Activated T-cell treated with anti-CD3 and anti-CD28 coated beads for 4 hours (primary cell): ENCODE results near the gene CCDC57.

Source experiments
- DNase-seq: peaks from one replicate; pipeline ENCODE4 v3.0.0-alpha.2; 2020

CCDC57 gene

DNA sequence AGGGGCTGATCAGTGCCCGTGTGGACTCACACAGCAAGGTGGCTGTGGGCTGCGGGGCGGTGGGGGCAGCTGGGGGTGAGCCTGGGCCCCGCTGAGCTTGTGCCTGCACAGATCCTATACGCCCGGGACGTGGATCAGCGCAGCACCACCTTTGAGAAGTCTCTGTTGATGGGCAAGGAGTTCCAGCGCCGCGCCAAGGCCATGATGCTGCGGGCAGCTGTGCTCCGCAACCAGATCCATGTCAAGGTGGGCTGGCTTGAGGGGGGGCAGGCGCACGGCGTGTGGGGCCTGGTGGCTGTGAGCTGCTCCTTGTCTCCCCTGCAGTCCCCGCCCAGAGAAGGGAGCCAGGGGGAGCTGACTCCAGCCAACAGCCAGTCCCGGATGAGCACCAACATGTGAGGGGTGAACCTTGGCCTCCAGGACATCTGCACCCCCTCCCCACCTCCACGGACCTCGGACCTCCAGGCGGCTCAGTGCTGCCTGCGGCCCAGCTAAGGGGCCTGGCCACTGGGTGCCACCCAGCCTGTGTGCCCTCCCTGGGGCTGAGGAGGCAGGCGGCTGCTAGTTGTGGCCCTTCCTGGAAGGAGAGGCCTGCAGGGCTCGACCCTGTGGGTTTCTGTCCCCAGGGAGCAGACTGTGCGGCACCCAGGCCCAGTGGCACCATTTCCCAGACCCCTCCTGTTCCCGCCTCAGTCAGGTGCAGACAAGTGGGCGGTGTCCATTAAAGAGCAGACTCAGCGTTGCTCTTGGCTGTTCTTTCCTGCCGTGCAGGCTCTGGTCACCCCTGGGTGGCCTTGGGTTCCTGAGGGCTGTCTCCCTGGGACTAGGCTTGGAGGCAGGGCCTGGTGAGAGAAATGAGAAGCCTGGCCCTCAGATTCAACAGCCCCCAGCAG, 155.7 kb downstream of the CCDC57 start:
- no peak for DNase-seq

DNA sequence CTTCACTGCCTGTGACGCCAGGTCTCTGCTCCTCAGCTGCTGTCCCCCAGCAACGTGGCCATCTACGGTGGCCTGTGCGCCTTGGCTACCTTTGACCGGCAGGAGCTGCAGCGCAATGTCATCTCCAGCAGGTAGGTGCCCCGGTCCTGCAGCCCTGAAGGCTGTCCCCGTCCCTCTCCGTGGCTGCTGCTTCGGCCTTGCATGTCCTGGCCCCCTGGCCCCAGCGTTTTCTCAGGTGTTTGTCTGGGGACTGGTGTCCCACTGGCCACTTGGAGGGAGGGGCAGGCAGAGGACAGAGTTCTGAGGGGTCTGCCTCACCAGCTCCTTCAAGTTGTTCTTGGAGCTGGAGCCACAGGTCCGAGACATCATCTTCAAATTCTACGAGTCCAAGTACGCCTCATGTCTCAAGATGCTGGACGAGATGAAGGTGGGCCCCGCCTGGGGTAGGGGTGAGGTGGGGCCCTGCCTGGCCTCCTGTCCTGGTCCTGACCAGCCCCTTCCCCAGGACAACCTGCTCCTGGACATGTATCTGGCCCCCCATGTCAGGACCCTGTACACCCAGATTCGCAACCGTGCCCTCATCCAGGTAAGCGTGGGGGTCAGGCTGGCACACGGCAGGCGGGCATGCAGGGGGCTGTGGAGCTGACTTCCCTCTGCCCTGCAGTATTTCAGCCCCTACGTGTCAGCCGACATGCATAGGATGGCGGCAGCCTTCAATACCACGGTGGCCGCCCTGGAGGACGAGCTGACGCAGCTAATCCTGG, 156.5 kb downstream of the CCDC57 start:
- no peak for DNase-seq

DNA sequence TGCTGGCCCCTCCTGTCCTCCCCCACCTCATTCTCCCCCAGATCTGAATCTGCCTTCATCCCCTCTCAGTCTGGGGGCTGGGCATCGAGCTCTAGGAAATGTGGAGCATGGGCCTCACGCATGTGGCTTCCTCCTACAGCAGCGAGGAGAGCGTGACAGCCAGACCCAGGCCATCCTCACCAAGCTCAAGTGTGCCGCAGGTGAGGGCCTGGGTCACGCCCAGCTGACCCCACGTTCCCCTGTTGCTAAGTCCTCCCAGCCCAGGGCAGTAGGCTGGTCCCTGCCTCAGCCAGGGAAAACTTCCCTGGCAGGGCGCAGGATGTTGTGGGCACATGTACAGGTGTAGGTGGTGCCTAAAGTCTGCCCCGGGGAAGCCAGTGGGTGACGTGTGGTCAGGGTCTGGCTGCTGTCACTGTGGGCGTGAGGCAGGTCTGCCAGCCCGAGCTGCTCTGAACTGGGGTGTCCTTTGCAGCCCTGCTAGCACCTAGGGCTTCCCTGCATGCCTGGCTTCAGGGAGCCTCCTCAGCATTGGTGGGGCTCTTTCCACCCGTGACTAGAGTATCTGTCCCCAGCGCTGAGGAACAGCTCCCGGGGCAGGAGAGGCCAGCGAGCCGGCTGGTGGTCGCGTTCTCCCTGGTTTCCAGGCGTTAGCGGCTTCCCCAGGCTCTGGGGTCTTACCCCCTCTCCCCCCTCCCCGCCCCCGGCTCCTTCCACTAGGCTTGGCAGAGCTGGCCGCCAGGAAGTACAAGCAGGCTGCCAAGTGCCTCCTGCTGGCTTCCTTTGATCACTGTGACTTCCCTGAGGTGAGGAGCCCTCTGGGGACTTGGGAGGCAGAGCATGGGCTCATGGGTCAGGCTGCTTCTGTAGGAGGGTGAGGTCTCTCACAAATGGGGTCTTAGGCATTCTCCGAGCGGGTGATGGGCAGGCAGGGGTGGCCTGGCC, 157.3 kb downstream of the CCDC57 start:
- DNase-seq: no peak

DNA sequence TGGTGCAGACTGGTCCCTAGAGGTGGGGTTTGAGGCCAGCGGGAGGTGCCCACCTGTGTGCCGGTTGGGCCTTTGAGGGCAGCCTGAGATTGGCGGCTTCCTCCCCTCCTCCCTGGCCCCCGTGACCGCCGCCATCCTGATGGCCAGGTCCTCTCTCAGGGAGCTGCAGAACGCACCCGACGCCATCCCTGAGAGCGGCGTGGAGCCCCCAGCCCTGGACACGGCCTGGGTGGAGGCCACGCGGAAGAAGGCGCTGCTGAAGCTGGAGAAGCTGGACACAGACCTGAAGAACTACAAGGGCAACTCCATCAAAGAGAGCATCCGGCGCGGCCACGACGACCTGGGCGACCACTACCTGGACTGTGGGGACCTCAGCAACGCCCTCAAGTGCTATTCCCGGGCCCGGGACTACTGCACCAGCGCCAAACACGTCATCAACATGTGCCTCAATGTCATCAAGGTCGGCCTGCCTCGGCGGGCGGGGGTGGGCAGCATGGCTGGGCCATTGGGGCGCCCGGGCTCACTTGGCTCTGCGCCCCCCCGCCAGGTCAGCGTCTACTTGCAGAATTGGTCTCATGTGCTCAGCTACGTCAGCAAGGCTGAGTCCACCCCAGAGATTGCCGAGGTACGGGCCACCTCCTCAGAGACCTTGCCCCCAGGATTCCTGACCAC, 158.2 kb downstream of the CCDC57 start:
- DNase-seq: no peak

DNA sequence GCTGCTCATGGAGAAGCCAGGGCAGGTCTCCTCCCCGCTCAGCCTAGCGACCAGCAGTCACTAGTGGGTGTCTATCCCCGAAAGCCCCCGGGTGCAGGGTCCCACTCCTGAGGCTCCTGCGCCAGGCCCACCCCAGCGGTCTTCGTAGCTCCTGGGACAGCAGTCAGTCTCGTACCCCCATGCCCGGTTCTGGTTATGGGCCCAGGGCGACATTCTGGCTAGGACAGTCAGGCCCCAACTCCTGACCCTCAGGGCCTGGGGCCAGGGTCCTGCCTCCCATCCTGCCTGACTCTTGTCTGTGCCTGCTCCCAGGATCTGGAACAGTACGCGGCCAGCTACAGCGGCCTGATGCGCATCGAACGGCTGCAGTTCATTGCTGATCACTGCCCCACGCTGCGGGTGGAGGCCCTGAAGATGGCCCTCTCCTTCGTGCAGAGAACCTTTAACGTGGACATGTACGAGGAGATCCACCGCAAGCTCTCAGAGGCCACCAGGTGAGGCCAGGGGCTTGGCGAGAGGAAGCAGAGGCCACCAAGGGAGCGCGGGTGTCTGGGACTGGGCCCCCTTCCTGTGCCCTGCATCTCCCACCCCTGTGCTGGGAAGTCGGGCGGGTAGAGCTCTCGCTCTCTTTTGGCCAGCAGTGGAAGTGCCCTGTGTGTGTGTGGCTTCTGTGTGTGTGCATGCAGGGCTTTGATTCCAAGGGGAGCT, 158.9 kb downstream of the CCDC57 start:
- DNase-seq: no peak

DNA sequence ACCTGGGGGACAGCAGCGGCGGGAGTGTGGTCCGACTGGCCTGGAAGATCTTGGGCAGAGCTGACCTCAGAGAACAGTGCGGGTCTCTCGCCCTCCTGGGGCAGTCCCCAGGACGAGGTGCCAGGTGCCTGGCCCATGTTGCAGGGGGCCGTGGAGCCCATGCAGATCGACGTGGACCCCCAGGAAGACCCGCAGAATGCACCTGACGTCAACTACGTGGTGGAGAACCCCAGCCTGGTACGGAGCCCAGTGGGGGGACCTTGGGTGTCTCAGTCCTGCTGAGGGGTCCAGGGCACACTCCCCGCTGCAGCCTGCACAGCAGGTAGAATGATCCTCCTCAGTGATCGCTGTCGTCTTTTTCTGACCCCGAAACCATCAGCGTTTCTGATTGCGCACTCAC, 159.5 kb downstream of the CCDC57 start:
- DNase-seq: no peak

DNA sequence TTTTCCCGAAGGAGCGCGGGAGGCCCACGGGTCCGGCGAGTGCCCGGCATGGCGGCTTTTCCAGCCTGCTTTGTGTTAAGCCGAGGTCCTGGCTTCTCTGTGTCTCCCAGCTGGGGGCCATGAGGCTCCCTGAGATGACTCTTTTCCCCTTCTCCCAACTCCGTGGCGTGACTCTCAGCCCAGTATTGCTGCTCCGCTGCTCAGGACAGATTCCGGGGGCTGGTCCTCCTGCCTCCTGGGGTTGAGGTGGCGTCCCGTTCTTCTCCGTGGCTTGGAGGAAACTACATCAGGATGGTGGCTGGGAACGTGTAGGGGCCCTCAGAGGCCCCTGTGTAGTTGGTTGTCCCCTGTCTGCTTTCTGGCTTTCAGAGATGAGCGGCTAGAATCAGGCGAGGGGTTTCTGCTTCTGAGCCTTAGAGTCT, 160.0 kb downstream of the CCDC57 start:
- no peak for DNase-seq

DNA sequence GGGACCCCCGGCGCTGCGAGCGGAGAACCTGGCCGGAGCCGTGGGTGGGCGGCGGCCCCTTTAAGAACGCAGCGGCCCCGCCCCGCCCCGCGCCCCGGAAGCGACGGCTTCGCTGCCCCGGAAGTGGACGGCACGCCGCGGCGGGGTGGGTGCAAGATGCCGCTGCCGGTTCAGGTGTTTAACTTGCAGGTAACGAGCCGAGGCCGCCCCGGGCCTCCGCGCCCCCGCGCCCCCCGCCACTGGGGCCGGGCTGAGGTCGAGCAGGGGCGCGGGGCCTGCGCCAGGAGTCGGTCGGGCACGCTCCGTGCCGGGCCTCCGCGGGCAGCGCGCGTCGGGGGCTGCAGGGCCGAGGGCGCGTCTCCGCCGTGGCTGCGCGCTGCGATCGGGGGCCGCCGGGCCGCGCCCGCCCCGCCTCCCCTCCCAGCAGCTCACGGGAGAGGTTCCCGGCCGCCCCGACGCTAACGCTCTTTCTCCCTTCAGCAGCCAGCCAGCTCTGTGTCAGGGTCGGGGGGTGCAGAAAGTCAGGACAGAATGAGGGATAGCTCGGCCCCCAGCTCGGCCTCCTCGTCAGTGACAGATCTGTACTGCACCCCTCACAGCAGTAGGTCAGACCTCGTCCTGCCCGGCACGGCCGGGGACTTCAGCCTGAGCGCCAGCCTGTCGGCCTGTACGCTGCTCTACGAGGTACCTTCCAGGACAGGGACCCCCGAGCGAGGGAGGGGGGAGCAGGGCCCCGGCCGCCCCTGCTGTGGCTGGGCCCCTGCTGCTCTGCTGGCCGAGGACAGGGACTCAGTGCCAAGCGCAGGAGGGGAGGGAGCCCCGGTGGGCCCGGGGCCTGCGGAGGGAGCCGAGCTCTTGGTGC, 160.6 kb downstream of the CCDC57 start, which contains the start of the genes GPS1 and RFNG:
Gene GPS1, plus strand, starts transcription at position 123 of the 862 bp plus-strand sequence. Its CDS starts 34 bp downstream, at position 157.
Gene RFNG, minus strand, starts transcription at position 36 of the 862 bp plus-strand sequence. CDS start 45 bp downstream, outside the sequence.
- DNase-seq: peak; percentile 76
